Fibroblast of gingiva (primary cell): Measurements from ENCODE around the gene BHLHE40.

Experiments
- DNase-seq: peaks from one replicate; pipeline ENCODE4 v3.0.0-alpha.2; 2011; ENCODE audit warnings: low read depth

The BHLHE40 gene

GRCh38 chr3:5019411-5020241 lies 40.4 kb downstream of the BHLHE40 start:
- no peak for DNase-seq

- no peak for DNase-seq
Observed at GRCh38 chr3:5020242-5020722, 41.0 kb downstream of the BHLHE40 start.

DNA sequence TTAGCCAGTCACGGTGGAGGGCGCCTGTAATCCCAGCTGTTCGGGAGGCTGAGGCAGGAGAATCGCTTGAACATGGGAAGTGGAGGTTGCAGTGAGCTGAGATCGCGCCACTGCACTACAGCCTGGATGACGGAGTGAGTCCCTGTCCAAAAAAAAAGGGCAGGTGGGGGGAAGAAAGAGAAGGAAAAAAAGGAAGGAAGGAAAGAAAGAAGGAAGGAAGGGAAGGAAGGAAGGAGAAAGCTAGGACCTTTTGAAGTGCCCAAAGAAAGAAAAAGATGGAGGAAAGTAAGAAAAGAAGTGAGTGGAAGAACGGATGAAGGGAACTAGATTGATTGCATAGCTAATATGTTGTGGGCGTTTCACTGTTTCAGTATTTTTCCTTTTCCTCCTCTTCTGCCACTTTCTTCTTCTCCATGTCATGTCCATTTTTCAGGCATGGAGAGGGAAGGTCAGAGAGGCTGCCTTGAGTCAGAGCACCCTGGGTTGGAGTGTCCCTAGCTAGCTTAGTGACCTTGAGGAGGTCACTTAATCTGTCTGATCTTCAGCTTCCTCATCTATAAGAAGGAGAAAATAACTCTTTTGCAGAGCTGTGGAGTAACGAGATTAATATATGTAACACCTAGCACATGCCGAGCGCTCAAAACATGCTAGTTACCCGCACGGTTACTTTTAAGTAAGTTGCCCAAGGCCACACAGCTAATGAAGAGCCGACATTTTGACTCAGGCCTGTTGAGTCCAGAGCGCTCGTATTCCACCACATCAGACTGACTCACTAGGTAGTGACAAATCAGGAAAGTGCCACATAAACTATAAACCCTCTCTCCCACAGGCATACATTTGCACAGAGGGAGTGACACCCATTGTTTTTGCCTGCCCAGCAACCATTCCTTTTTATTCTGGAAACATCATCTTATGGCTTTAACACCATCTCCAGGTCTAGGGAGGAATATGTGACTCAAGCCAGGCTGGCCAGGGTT lies 42.2 kb downstream of the BHLHE40 start:
- peak; percentile 12 for DNase-seq

DNA sequence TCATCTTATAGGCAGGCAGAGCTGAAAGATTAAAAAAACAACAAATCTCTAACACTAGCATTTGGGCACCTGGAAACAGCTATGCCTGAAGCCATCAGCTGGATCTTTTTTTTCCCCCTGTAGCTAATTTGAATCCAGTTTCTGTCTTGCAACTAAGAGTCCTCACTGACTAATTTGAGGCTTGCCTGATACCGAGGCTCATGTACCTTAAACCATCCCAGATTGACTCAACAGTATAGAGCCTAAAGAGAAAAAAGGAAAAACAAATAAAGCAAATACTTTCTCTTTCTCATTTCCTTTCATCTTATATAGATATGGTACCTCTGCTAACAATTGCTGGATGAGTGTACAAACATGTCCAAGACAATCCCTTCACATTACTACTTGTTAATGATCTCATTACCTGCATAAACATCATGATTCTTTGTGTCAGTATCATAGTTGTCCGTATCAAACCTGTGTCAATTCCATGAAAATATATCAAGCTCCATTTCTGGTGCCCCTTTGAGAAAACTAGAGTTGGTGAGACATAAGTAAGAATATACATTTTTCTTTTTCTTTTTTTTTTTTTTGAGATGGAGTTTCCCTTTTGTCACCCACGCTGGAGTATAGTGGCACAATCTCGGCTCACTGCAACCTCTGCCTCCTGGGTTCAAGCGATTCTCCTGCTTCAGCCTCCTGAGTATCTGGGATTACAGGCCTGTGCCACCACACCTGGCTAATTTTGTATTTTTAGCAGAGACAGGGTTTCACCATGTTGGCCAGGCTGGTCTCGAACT lies 43.1 kb downstream of the BHLHE40 start:
- no peak for DNase-seq

DNA sequence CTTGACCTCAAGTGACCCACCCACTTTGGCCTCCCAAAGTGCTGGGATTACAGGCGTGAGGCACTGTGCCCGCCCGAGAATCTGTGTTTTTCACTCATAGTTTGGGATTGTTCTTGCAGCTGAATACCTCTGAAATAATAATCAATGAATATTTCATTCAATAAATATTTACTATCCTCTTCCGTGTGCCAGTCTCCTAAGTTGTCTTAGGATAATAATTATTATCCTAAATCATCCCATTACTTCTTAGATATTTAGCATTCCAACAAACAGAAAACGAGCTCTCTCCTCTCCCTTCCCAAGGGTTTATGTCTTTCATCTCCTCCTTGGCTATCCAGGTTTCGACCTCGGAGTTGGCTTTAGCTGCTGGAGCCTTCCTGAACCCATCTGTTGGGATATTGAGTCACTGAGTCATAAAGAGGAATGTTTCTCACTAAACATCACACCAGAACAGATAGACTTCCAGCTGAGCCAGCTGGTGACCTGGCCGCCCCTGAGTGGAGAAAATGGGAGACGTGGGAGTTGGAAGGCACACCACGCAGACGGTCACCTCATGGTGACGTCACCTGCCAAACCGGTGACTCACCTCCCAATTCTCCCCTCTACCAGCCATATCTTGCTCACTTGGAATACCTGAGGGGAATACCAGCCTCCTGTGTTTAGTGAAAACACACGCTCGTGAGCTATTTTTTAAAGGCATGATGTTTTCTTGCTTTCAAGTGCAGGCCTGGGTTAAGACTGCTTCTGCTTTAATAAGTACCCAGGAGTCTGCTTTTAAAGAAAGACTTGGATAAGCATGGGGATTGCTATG lies 43.9 kb downstream of the BHLHE40 start:
- DNase-seq = peak; percentile 82

DNA sequence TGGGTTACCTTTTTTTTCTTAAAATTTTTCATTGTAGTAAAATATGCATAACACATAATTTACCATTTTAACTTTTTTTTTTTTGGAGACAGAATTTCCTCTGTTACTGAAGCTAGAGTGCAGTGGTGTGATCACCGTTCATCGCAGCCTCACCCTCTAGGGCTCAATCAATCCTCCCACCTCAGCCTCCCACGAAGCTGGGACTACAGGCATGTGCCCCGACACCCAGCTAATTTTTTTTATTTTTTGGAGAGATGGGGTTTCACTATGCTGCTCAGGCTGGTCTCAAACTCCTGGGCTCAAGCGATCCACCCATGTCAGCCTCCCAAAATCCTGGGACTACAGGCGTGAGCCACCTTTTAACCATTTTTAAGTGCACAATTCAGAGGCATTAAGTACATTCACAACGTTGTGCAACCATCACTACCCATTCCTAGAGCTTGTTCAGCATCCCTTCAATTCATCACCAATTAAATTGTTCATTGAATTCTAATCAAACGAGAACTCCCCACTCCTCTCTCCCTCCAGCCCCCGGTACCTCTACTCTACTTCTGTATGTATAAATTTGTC lies 44.6 kb downstream of the BHLHE40 start:
- DNase-seq = no peak

- DNase-seq = no peak
Observed at GRCh38 chr3:5026046-5026362, 46.8 kb downstream of the BHLHE40 start.

GRCh38 chr3:5029715-5030114 lies 50.5 kb downstream of the BHLHE40 start:
- no peak for DNase-seq

- no peak for DNase-seq
Observed at GRCh38 chr3:5030152-5030551, 50.9 kb downstream of the BHLHE40 start.

DNA sequence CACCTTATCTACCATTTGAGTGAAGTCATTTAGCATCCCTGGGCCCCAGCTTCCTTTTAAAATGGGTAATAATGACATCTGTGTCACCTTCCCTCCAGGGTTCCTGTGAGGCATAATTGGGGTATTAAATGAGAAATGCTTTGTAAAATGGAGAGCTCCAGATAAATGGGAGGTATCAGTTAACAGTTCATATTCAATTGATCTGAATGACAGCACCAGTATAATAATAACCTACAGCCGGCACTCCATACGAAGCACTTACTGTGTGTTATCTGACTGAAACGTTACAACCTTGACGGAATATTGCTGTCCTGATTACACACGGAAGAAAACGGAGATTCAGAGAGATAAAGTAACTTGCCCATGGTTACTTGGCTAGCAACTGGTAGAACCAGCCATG lies 53.6 kb downstream of the BHLHE40 start:
- no peak for DNase-seq
